ENCODE measurements around the gene FBXL22. TPM values are rescaled to one million over a fixed set of nuclear protein-coding genes. Genes with fewer than 3 reads are reported as not detected.

Gene FBXL22
- total RNA-seq, 1 experiment from 2014 or later: 0.49 TPM

- Histone ChIP-seq H2AFZ (ENCODE audit: low read depth, low read length, poor library complexity, severe bottlenecking) (no peak overlapping the region), H3K9me2 (ENCODE audit: insufficient read depth) (no peaks in the 10 kb centered on the region), H3K36me3 (ENCODE audit: control insufficient read depth in 1 of 2, insufficient read depth in 2 of 2, low read length in 2 of 2) (peaks cover 4 to 6% of the 10 kb centered on the region in 2 experiments; a peak in 1 of 4 replicates), H3K27me3 (ENCODE audit: insufficient read depth, low read length) (no peaks in the 10 kb centered on the region), H3K4me3 (replicated peaks in 1 of 2; ENCODE audit: low read depth in 1 of 2, low read length in 2 of 2) (no peak overlapping the region), H3K79me2 (ENCODE audit: insufficient read depth, low read length) (no peaks in the 10 kb centered on the region), H3K4me1 (ENCODE audit: control insufficient read depth in 1 of 2, insufficient read depth in 2 of 2, low read length in 2 of 2) (peaks cover 13 to 31% of the 10 kb centered on the region in 2 experiments; a peak in 3 of 4 replicates), H3K9me3 (ENCODE audit: control insufficient read depth in 1 of 2, insufficient read depth in 1 of 2, low read depth in 1 of 2, low read length in 2 of 2) (no peaks in the 10 kb centered on the region), H3K9ac (ENCODE audit: low read length) (no peak overlapping the region), H3K27ac (ENCODE audit: low read depth, low read length) (no peak overlapping the region), H3K4me2 (ENCODE audit: low read length) (no peak overlapping the region), H4K20me1 (ENCODE audit: insufficient read depth) (no peaks in the 10 kb centered on the region)
- TF ChIP-seq MAX (IDR thresholded peaks at IDR 0.05) (no peak), CEBPB (IDR thresholded peaks at IDR 0.05; ENCODE audit: low read depth) (no peak)
- DNase-seq (ENCODE audit: low read depth, low spot score) (no peak), ATAC-seq (no peak)
- ChIA-PET RAD21 (ENCODE audit: low non-redundant PET in 1 of 2, low total read pairs in 2 of 2, uncharacterized antibody in 2 of 2, unreplicated experiment in 2 of 2) (no interaction called here), CTCF (interaction anchor here (1.1 kb wide), 1 partner anchor 12 kb away, joined by 3 read pairs; no protein-coding TSS in a partner anchor), POLR2A (no interaction called here)
- no TSS peak for BruUV-seq (replicated peaks)
- intact Hi-C loops (cut with micrococcal nuclease): loop anchor here (5.0 kb wide), 1 partner anchor 311 kb away; no protein-coding TSS in a partner anchor
These were observed 634 bp downstream of the FBXL22 start for GRCh38 chr15:63597821-63598220.

GRCh38 chr15:63598473-63599400, 1.6 kb downstream of the FBXL22 start:
- Histone ChIP-seq H4K20me1 (ENCODE audit: insufficient read depth) (no peaks in the 10 kb centered on the region), H3K79me2 (ENCODE audit: insufficient read depth, low read length) (no peaks in the 10 kb centered on the region), H2AFZ (ENCODE audit: low read depth, low read length, poor library complexity, severe bottlenecking) (no peak overlapping the region), H3K27ac (ENCODE audit: low read depth, low read length) (peak overlapping the region; percentile 74; the same call in 1 of the 2 replicates), H3K9me3 (ENCODE audit: control insufficient read depth in 1 of 2, insufficient read depth in 1 of 2, low read depth in 1 of 2, low read length in 2 of 2) (no peaks in the 10 kb centered on the region), H3K36me3 (ENCODE audit: control insufficient read depth in 1 of 2, insufficient read depth in 2 of 2, low read length in 2 of 2) (peaks cover 0 to 6% of the 10 kb centered on the region in 2 experiments; a peak in 1 of 4 replicates), H3K4me2 (ENCODE audit: low read length) (peak overlapping the region; percentile 86), H3K9ac (ENCODE audit: low read length) (peak overlapping the region; percentile 88), H3K9me2 (ENCODE audit: insufficient read depth) (no peaks in the 10 kb centered on the region), H3K4me3 (replicated peaks in 1 of 2; ENCODE audit: low read depth in 1 of 2, low read length in 2 of 2) (peak overlapping the region; percentile 77 to 85), H3K4me1 (ENCODE audit: control insufficient read depth in 1 of 2, insufficient read depth in 2 of 2, low read length in 2 of 2) (peaks cover 13 to 31% of the 10 kb centered on the region in 2 experiments; a peak in 3 of 4 replicates), H3K27me3 (ENCODE audit: insufficient read depth, low read length) (no peaks in the 10 kb centered on the region)
- ChIA-PET POLR2A (interaction anchor here (0.9 to 2.2 kb wide), 4 partner anchors 45 to 441 kb away, joined by 3 to 7 read pairs (median 4); partner anchors contain the start of gene RPS27L), CTCF (interaction anchor here (0.6 to 3.6 kb wide), 16 partner anchors 10 to 551 kb away, joined by 3 to 55 read pairs (median 4); partner anchors contain the start of genes CIAO2A and DAPK2), RAD21 (ENCODE audit: low non-redundant PET in 1 of 2, low total read pairs in 2 of 2, uncharacterized antibody in 2 of 2, unreplicated experiment in 2 of 2) (interaction anchor here (0.5 to 1.9 kb wide), 6 partner anchors 87 to 132 kb away, joined by 3 to 6 read pairs (median 4); no protein-coding TSS in a partner anchor)
- DNase-seq (ENCODE audit: low read depth, low spot score) (no peak), ATAC-seq (no peak)
- no TSS peak for BruUV-seq (replicated peaks)
- TF ChIP-seq CEBPB (IDR thresholded peaks at IDR 0.05; ENCODE audit: low read depth) (no peak), RAD21 (IDR thresholded peaks at IDR 0.05; ENCODE audit: low read depth) (no peak), EZH2 (IDR thresholded peaks at IDR 0.05) (no peak), EGR1 (IDR thresholded peaks at IDR 0.05; ENCODE audit: low read depth) (no peak)
- intact Hi-C loops (cut with micrococcal nuclease): loop anchor here (1.0 to 5.0 kb wide), 2 partner anchors 132 to 311 kb away; no protein-coding TSS in a partner anchor

All from HCT116 (cell line).